ENCODE measurements around the gene MGAT3. TPM values are rescaled to one million over a fixed set of nuclear protein-coding genes. Genes with fewer than 3 reads are reported as not detected.

MGAT3 gene
- total RNA-seq, 1 experiment from 2014 or later: 5.0 TPM

DNA sequence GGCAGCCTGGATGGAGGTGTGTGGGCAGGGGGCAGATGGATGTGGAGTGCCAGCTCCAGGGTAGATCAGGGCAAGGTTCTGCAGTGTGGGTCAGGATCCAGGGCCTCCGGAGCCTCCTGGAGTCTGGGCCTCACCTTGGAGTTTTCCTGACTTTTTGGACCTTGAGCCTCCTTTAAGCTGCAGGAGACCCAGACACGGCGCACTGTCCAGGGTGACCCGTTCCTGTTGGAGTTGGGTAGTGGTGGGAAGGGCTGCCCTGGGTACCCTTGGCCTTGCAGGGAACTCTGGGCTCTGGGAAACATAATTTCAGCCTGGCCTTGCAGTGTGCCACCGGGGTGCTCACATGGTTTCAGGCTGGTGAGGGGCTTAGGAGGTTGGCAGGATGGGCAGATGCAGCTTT is 17.0 kb downstream of the MGAT3 start:
- Histone ChIP-seq H2BK20ac (ENCODE audit: low read depth, low read length, poor library complexity, severe bottlenecking) (no peak overlapping the region), H3K27me3 (ENCODE audit: insufficient read depth, low read length) (no peaks in the 10 kb centered on the region), H3K27ac (ENCODE audit: insufficient read length, low read depth, low read length) (no peak overlapping the region), H3K9me3 (ENCODE audit: control insufficient read depth, low read depth, low read length) (no peaks in the 10 kb centered on the region), H2BK15ac (ENCODE audit: low read depth, low read length) (no peak overlapping the region), H3K79me2 (ENCODE audit: insufficient read depth, low read length) (no peaks in the 10 kb centered on the region), H3K4me1 (ENCODE audit: insufficient read depth, low read length) (peaks cover 3% of the 10 kb centered on the region; the same call in 1 of the 2 replicates), H3K18ac (ENCODE audit: insufficient read length, low read depth, low read length) (no peak overlapping the region), H3K79me1 (ENCODE audit: insufficient read depth, low read depth, low read length, poor library complexity, severe bottlenecking) (no peaks in the 10 kb centered on the region), H3K9ac (ENCODE audit: extremely low read depth, insufficient read length, low read length) (no peak overlapping the region), H3K4ac (ENCODE audit: low read depth, low read length) (no peak overlapping the region), H3K23me2 (ENCODE audit: insufficient read length, low read depth, low read length, poor library complexity, severe bottlenecking) (no peaks in the 10 kb centered on the region), H2BK5ac (ENCODE audit: insufficient read length, low read length) (no peak overlapping the region), H2AFZ (ENCODE audit: low read length) (no peak overlapping the region), H2BK12ac (ENCODE audit: insufficient read length, low read depth, low read length) (no peak overlapping the region), H3K4me2 (ENCODE audit: insufficient read depth, insufficient read length, low read length) (no peak overlapping the region), H3K56ac (ENCODE audit: insufficient read length, low read depth, low read length) (no peak overlapping the region), H4K91ac (ENCODE audit: insufficient read length, low read depth, low read length) (no peak overlapping the region), H3K14ac (ENCODE audit: insufficient read depth, low read length) (no peak overlapping the region), H3T11ph (ENCODE audit: low read length) (no peak overlapping the region), H4K5ac (ENCODE audit: insufficient read length, low read depth, low read length) (no peak overlapping the region), H2BK120ac (ENCODE audit: low read depth, low read length, poor library complexity, severe bottlenecking) (no peak overlapping the region), H4K8ac (replicated peaks; ENCODE audit: insufficient read length, low read depth, low read length) (no peak overlapping the region), H3K23ac (ENCODE audit: insufficient read length, low read depth, low read length) (no peak overlapping the region), H4K20me1 (ENCODE audit: control insufficient read depth, insufficient read depth, insufficient read length) (no peaks in the 10 kb centered on the region), H2AK5ac (ENCODE audit: insufficient read length, low read length) (no peak overlapping the region)
- peaks cover 49 to 69% of the 10 kb centered on the region in 2 experiments for H3K4me1 Mint-ChIP-seq
- no peaks in the 10 kb centered on the region for H3K9me3 Mint-ChIP-seq
- TF ChIP-seq CTCF (conservative IDR thresholded peaks at IDR 0.05): no peak
- H3K36me3 Mint-ChIP-seq (ENCODE audit: insufficient read depth in 1 of 3, low read depth in 3 of 3): no peaks in the 10 kb centered on the region
- no peak overlapping the region for H3K27ac Mint-ChIP-seq
- no peak for DNase-seq
- peaks cover 5% of the 10 kb centered on the region for H3K27me3 Mint-ChIP-seq (ENCODE audit: low read depth)
- 0 out of 5 replicates have a peak overlapping the region, but pooled peaks of 1 of the 2 experiments have one; percentile 12 for H3K4me3 Mint-ChIP-seq
- no CpG with 5 or more reads among the region's 5 CpGs for WGBS (ENCODE audit: extremely low coverage, insufficient read length, low lambda C conversion rate)

All from H9 (cell line).